ENCODE measurements around the gene SLC25A23.
"Not testable (repeated sequence)": the region's sequence is repeated elsewhere in the genome, so short reads cannot be mapped to it uniquely, and the experiment has no call there.

Gene SLC25A23

DNA sequence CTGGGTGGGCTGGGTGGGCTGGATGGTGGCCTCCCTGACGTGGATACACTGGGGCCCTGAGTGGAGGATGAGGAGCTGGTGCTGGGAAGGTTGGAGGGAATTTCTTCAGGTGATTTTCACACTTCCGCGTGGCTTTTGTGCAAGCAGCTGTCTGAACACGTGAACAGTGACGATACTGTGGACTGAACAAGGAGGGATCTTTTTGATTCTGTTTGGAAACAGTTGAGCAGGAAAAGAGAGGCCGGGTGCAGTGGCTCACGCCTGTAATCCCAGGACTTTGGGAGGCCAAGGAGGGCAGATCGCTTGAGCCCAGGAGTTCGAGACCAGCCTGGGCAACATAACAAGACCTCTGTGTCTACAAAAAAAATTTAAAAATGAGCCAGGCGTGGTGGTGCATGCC is 57.5 kb downstream of the SLC25A23 start:
- DNase-seq (ENCODE audit: low read depth) = no peak

DNA sequence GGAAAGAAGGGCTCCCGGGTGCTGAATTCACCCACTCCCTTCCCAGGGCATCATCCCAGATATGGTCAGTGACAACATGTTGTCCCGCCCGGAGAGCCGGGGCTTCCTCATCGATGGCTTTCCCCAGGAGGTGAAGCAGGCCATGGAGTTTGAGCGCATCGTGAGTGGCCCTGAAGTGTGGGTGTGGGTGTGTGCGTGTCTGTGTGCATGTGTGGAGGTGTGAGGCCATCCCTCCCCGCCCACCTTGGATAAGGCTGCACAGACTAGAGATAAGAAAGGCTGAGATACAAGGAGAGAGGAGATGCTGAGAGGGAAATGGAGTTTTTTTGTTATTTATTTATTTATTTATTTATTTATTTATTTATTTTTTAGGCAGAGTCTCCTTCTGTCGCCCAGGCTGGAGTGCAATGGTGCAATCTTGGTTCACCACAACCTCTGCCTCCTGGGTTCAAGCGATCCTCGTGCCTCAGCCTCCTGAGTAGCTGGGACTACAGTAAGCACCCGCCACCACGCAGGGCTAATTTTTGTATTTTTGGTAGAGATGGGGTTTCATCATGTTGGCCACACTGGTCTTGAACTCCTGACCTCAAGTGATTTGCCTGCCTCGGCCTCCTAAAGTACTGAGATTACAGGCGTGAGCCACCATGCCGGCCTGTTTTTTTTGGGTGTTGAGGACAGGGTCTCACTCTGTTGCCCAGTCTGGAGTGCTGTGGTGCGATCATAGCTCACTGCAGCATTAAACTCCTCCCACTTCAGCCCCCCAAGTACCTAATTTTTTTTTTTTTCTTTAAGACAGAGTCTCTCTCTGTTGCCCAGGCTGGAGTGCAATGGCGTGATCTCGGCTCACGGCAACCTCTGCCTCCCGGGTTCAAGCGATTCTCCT is 59.3 kb downstream of the SLC25A23 start:
- DNase-seq (ENCODE audit: low read depth) = not testable (repeated sequence)

DNA sequence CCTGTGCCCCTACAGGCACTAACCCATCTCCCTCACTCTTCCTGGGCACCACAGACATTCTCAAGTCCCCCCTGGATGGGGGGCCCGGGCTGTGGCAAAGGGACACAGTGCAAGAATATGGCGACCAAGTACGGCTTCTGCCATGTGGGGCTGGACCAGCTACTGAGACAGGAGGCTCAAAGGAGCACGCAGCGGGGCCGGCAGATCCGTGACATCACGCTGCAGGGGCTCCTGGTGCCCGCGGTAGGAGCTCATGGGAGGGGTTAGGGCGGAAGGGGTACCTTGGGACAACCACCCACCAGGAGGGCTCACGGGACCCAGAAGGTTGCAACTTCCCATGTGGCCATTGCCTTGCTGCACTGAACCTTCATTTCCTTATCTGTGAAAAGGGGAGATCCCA is 63.3 kb downstream of the SLC25A23 start:
- DNase-seq (ENCODE audit: low read depth) = no peak

DNA sequence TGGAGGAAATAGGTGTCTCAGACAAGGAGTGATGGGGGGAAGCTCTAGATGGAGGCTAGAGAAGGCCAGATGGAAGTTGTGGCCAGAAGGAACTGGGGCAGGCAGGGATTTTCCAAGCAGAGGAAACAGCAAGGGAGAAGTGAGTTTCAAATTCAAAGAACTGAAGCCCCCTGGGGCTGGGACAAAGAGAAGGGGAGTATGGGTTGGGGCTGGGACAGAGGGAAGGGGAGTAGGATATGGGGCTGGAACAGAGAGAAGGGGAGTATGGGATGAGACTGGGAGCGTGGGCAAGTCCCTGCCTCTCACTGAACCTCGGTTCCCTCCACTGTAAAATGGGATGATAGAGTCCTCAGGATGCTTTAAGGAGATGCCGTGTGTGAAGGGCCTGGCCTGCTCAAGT is 64.8 kb downstream of the SLC25A23 start:
- DNase-seq (ENCODE audit: low read depth) = no peak

DNA sequence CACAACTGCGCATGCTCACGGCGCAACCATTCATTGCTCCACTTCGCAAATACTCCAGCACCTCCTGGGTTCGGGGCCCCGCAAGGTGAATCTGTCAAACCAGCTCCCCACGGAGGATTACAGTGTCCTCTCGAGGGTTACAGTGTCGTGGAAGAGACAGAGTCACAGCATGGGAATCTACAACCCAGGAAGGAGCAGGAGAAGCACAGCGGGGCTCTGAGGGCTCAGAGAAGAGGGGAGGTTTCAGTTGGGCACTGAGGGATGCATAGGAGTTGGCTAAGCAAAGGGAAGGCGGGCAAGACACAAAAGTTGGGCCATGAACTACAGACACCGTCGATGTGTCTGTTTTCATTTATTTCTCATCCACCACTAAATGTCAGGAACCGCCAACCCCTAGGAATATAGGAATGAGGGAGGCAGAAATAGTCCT is 65.6 kb downstream of the SLC25A23 start:
- DNase-seq (ENCODE audit: low read depth) = no peak

DNA sequence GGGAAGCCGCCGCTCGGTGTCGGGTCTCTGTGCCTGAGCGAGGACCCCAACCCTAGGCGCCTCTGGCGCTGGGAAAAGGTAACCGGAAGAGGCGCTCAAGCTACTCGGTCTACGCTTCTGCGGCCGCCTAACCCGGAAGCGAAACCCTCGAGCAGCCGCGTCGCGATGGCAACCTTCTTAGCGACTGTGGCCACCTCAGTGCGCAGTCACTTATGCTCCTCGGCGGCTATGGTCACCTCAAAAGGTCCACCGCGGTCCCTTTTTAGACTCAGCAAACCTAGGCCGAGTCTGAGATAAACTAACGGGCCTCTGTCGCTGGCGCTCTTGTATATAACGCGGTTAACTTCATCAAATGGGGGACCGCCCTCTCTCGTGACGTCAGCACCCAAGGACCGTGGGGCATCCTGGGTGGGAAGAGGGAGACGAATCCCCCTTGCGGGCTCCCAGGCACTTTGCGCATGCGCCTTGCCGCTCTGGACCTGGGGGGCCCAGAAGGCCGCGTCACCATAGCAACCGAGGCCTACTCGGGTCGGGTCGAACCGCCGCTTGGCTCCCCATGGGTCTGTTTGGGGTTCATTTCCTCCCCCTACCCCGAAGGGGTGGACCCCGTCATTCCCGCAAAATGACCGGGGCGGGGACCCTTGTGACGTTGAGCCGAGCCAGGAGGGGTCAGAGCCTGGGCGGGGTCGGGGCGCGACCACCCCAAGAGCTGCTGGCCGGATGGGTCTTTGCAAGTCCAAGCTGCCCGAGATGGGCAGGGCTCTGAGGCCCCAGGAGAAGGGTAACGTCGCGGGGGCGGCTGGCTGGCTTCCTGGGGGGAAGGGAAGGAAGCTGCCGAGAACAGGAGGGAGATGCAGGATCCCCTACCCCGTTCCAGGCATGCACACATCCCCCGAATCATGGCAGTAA is 66.3 kb downstream of the SLC25A23 start, which contains the start of gene GTF2F1:
Gene GTF2F1, minus strand, starts transcription at position 91 of the 909 bp plus-strand sequence. CDS start 169 bp downstream, outside the sequence.
- DNase-seq (ENCODE audit: low read depth) = peak; percentile 94

DNA sequence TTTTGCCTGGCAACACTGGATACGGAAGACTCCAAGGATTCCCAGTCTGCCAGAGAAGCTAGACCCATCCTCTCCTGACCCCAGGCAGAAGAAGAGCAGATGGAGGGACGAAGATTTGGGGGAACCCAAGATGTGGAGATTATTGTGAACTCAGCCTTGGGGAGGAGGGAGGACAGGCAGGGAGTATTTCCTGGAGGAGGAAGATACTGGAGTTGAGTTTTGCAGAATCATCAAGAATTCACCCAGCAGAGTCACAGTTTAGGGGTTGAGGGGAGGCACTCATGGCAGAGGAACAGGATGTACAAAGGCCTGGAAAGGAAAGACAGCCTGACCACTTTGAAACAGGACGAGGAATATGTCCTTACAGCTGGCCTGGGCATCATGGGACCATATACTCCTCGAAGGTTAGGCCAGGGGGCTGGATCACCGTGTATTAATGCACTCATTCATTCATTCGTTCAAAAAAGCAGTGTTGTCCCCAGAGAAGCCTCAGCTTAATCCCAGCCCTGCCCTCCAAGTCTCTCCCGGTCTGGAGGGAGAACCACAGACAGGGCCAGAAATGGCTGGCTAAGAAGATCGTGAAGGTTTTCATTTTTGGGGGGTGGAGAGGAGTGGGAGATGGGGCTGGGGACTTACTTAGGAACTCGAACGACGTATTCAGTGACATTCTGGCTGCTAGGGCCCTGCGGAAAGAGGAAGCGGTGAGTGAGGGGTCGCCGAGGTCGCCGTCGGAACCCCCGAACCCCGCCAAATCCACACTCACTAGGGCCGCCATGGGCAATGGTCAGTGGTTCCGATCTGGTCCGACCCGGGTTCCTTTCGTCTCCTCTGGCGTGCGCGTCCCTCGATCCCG is 67.1 kb downstream of the SLC25A23 start:
- DNase-seq (ENCODE audit: low read depth) = no peak

All from stromal cell of bone marrow (primary cell).